ENCODE data around the gene INTS1. TPM values are rescaled to one million over a fixed set of nuclear protein-coding genes. Genes with fewer than 3 reads are reported as not detected.

Gene INTS1
- total and polyA plus RNA-seq, 9 donors: 1.9 to 80.5 (median 61.5) TPM

GRCh38 chr7:1438821-1439220 is 65.4 kb downstream of the INTS1 start:
- Histone ChIP-seq H3K9me3 (no peaks in the 10 kb centered on the region), H3K4me3 (no peak overlapping the region), H3K4me1 (ENCODE audit: insufficient read depth) (no peaks in the 10 kb centered on the region), H3K27ac (no peak overlapping the region), H3K36me3 (no peaks in the 10 kb centered on the region), H3K27me3 (no peaks in the 10 kb centered on the region)
- DNase-seq: no peak
- intact Hi-C loops (cut with DNase I): loop anchor here in 1 of 4 donors (10.0 kb wide), 1 partner anchor 214 kb away; no protein-coding TSS in a partner anchor
- TF ChIP-seq POLR2A (IDR thresholded peaks at IDR 0.05): no peak
- no peak for TF ChIP-seq EP300 (IDR thresholded peaks at IDR 0.05)
- no peak for TF ChIP-seq CTCF (IDR thresholded peaks at IDR 0.05)
- 75 to 82% (median 81%) methylated on average over 14 to 15 of the region's 15 CpGs for WGBS, 3 donors

GRCh38 chr7:1438208-1438607 is 66.0 kb downstream of the INTS1 start:
- 76 to 80% (median 78%) methylated on average over 9 to 10 of the region's 10 CpGs for WGBS, 3 donors

GRCh38 chr7:1437155-1437880 is 66.9 kb downstream of the INTS1 start:
- Histone ChIP-seq H3K27me3 (no peaks in the 10 kb centered on the region), H3K36me3 (no peaks in the 10 kb centered on the region), H3K4me3 (no peak overlapping the region), H3K4me1 (ENCODE audit: insufficient read depth) (no peaks in the 10 kb centered on the region), H3K9me3 (no peaks in the 10 kb centered on the region), H3K27ac (no peak overlapping the region)
- intact Hi-C loops (cut with DNase I): loop anchor here in 1 of 4 donors (10.0 kb wide), 1 partner anchor 213 kb away; no protein-coding TSS in a partner anchor
- WGBS, 3 donors: 71 to 84% (median 75%) methylated on average over 43 of the region's 43 CpGs
- TF ChIP-seq POLR2A (IDR thresholded peaks at IDR 0.05) (no peak), CTCF (IDR thresholded peaks at IDR 0.05) (no peak), EP300 (IDR thresholded peaks at IDR 0.05) (no peak)
- DNase-seq: no peak

More at GRCh38 chr7:1438208-1438607, 66.0 kb downstream of the INTS1 start:
- H3K27me3 ChIP-seq: no peaks in the 10 kb centered on the region
- no peaks in the 10 kb centered on the region for H3K36me3 ChIP-seq
- no peak for DNase-seq
- no peaks in the 10 kb centered on the region for H3K4me1 ChIP-seq (ENCODE audit: insufficient read depth)
- H3K27ac ChIP-seq: no peak overlapping the region
- no peaks in the 10 kb centered on the region for H3K9me3 ChIP-seq
- TF ChIP-seq CTCF (IDR thresholded peaks at IDR 0.05): no peak
- TF ChIP-seq EP300 (IDR thresholded peaks at IDR 0.05): no peak
- TF ChIP-seq POLR2A (IDR thresholded peaks at IDR 0.05): no peak
- intact Hi-C loops (cut with DNase I): loop anchor here in 1 of 4 donors (10.0 kb wide), 1 partner anchor 213 kb away; no protein-coding TSS in a partner anchor
- no peak overlapping the region for H3K4me3 ChIP-seq

- no peak overlapping the region for H3K4me3 ChIP-seq
- 88 to 95% (median 92%) methylated on average over 20 of the region's 20 CpGs for WGBS, 3 donors
- H3K36me3 ChIP-seq: no peaks in the 10 kb centered on the region
- DNase-seq: no peak
- H3K4me1 ChIP-seq (ENCODE audit: insufficient read depth): no peaks in the 10 kb centered on the region
- H3K9me3 ChIP-seq: no peaks in the 10 kb centered on the region
- H3K27me3 ChIP-seq: no peaks in the 10 kb centered on the region
- H3K27ac ChIP-seq: no peak overlapping the region
- TF ChIP-seq POLR2A (IDR thresholded peaks at IDR 0.05) (no peak), EP300 (IDR thresholded peaks at IDR 0.05) (no peak), CTCF (IDR thresholded peaks at IDR 0.05) (no peak)
- intact Hi-C loops (cut with DNase I): loop anchor here in 1 of 4 donors (10.0 kb wide), 1 partner anchor 212 kb away; no protein-coding TSS in a partner anchor
Observed at GRCh38 chr7:1436608-1437007, 67.6 kb downstream of the INTS1 start.
